WTC11 (cell line): Measurements from ENCODE around the gene CEBPE. TPM values are rescaled to one million over a fixed set of nuclear protein-coding genes. Genes with fewer than 3 reads are reported as not detected.

Experiments
- ATAC-seq: fragments of 200-7000 bp; cut with Tn5 transposase; 2 replicates; pipeline ENCODE4 v1.10.0; 2021; ENCODE audit warnings: mild to moderate bottlenecking, moderate library complexity
- CTCF ChIA-PET: fragments of 300-600 bp; sonication (Branson Sonifier 250); formaldehyde crosslinking; loops from one replicate; lab custom pipeline; 2021; ENCODE audit warnings: antibody characterized with exemption; lab: Charles Lee
- POLR2A ChIA-PET: fragments of 350-600 bp; sonication (Branson Sonifier 250); formaldehyde crosslinking; loops from one replicate; lab custom pipeline; 2021; ENCODE audit warnings: antibody characterized with exemption; lab: Charles Lee
- DNase-seq: peaks from one replicate; pipeline ENCODE4 v3.0.0; 2021; ENCODE audit warnings: low spot score
- H3K27ac Mint-ChIP-seq: 2 replicates; pipeline ENCODE4 v1.8.0; 2021; ENCODE audit warnings: mixed read lengths
- H3K27me3 Mint-ChIP-seq: 2 replicates; pipeline ENCODE4 v1.8.0; 2021; ENCODE audit warnings: low read depth, mild to moderate bottlenecking, moderate library complexity, mixed read lengths
- H3K36me3 Mint-ChIP-seq: 2 replicates; pipeline ENCODE4 v1.8.0; 2021; ENCODE audit warnings: mixed read lengths
- H3K4me1 Mint-ChIP-seq: 2 replicates; pipeline ENCODE4 v1.8.0; 2022; ENCODE audit warnings: mixed read lengths
- H3K4me3 Mint-ChIP-seq: 2 replicates; pipeline ENCODE4 v1.8.0; 2021; ENCODE audit warnings: mild to moderate bottlenecking, moderate library complexity, mixed read lengths
- H3K9me3 Mint-ChIP-seq: 2 replicates; pipeline ENCODE4 v1.8.0; 2021; ENCODE audit warnings: mixed read lengths
- GRHL2 ChIP-seq: fragments of 250-450 bp; sonication (Bioruptor Pico); IDR thresholded peaks from 2 replicates; pipeline ENCODE4 v1.8.0; 2022; ENCODE audit warnings: mild to moderate bottlenecking, moderate library complexity; ENCODE audit not compliant: insufficient replicate concordance, severe bottlenecking
- GTF2I ChIP-seq: fragments of 250-450 bp; sonication (Bioruptor Pico); conservative IDR thresholded peaks from 2 replicates; pipeline ENCODE4 v1.4.0; 2021; ENCODE audit warnings: mild to moderate bottlenecking
- MYBL2 ChIP-seq: sonication (generic); formaldehyde crosslinking; IDR thresholded peaks from 2 replicates; pipeline ENCODE4 v1.8.1; 2023; ENCODE audit warnings: mild to moderate bottlenecking, moderate library complexity, missing genetic modification reagents
- NFE2L1 ChIP-seq: sonication (generic); formaldehyde crosslinking; IDR thresholded peaks from 2 replicates; pipeline ENCODE4 v1.8.1; 2023; ENCODE audit warnings: missing genetic modification reagents
- NR1H2 ChIP-seq: sonication (generic); formaldehyde crosslinking; IDR thresholded peaks from 2 replicates; pipeline ENCODE4 v1.9.0; 2021; ENCODE audit warnings: mild to moderate bottlenecking, moderate library complexity, missing genetic modification reagents
- NR2C2 ChIP-seq: sonication (generic); formaldehyde crosslinking; IDR thresholded peaks from 2 replicates; pipeline ENCODE4 v1.8.0; 2022; ENCODE audit warnings: mild to moderate bottlenecking, missing genetic modification reagents
- NR3C1 ChIP-seq: sonication (generic); formaldehyde crosslinking; conservative IDR thresholded peaks from 2 replicates; pipeline ENCODE4 v1.8.1; 2023; ENCODE audit warnings: low read depth, mild to moderate bottlenecking, missing genetic modification reagents
- RELA ChIP-seq: sonication (generic); formaldehyde crosslinking; IDR thresholded peaks from 2 replicates; pipeline ENCODE4 v1.8.1; 2022; ENCODE audit warnings: missing genetic modification reagents, mild to moderate bottlenecking, borderline replicate concordance
- TCF7 ChIP-seq: sonication (generic); formaldehyde crosslinking; IDR thresholded peaks from 2 replicates; pipeline ENCODE4 v1.8.0; 2022; ENCODE audit warnings: mild to moderate bottlenecking, low read depth, missing genetic modification reagents, moderate library complexity
- TEAD4 ChIP-seq: sonication (generic); formaldehyde crosslinking; IDR thresholded peaks from 2 replicates; pipeline ENCODE4 v1.8.0; 2022; ENCODE audit warnings: mild to moderate bottlenecking, missing genetic modification reagents
- ZNF138 ChIP-seq: sonication (generic); formaldehyde crosslinking; conservative IDR thresholded peaks from 2 replicates; pipeline ENCODE4 v1.8.1; 2022; ENCODE audit warnings: mild to moderate bottlenecking, moderate library complexity, missing genetic modification reagents
- ZNF416 ChIP-seq: fragments of 250-450 bp; sonication (Bioruptor Pico); IDR thresholded peaks from 2 replicates; pipeline ENCODE4 v1.9.0; 2021; ENCODE audit warnings: mild to moderate bottlenecking, inconsistent platforms
- ZNF671 ChIP-seq: fragments of 250-450 bp; sonication (Bioruptor Pico); IDR thresholded peaks from 2 replicates; pipeline ENCODE4 v1.8.0; 2021; ENCODE audit warnings: mild to moderate bottlenecking
- total RNA-seq: library from RNA; stranded (reverse); gene quantifications from 3 replicates; pipeline ENCODE4 v1.2.3, GENCODE V29; 2021
- TF ChIP-seq, protein P1 (sequence below): sonication (generic); formaldehyde crosslinking; IDR thresholded peaks from 2 replicates; pipeline ENCODE4 v1.8.0; 2022; ENCODE audit warnings: missing genetic modification reagents
- TF ChIP-seq, protein P2 (sequence below): sonication (generic); formaldehyde crosslinking; IDR thresholded peaks from 2 replicates; pipeline ENCODE4 v1.8.0; 2023; ENCODE audit warnings: missing genetic modification reagents, mild to moderate bottlenecking, borderline replicate concordance
- TF ChIP-seq, protein P3 (sequence below): sonication (generic); formaldehyde crosslinking; IDR thresholded peaks from 2 replicates; pipeline ENCODE4 v1.8.1; 2022; ENCODE audit warnings: mild to moderate bottlenecking, missing genetic modification reagents, moderate library complexity, borderline replicate concordance
- TF ChIP-seq, protein P4 (sequence below): fragments of 200-600 bp; IDR thresholded peaks from 2 replicates; pipeline ENCODE4 v1.8.0; 2022; ENCODE audit warnings: antibody characterized with exemption
- TF ChIP-seq, protein P5 (sequence below): sonication (generic); formaldehyde crosslinking; IDR thresholded peaks from 2 replicates; pipeline ENCODE4 v1.8.1; 2022; ENCODE audit warnings: missing genetic modification reagents, borderline replicate concordance
- TF ChIP-seq, protein P6 (sequence below): sonication (generic); formaldehyde crosslinking; IDR thresholded peaks from 2 replicates; pipeline ENCODE4 v1.8.0; 2022; ENCODE audit warnings: mild to moderate bottlenecking, missing genetic modification reagents
- TF ChIP-seq, protein P7 (sequence below): fragments of 250-450 bp; sonication (Bioruptor Pico); IDR thresholded peaks from 2 replicates; pipeline ENCODE4 v2.1.2; 2022; ENCODE audit warnings: mild to moderate bottlenecking, moderate library complexity

CEBPE gene
- total RNA-seq, 1 experiment from 2014 or later, result not detected

DNA sequence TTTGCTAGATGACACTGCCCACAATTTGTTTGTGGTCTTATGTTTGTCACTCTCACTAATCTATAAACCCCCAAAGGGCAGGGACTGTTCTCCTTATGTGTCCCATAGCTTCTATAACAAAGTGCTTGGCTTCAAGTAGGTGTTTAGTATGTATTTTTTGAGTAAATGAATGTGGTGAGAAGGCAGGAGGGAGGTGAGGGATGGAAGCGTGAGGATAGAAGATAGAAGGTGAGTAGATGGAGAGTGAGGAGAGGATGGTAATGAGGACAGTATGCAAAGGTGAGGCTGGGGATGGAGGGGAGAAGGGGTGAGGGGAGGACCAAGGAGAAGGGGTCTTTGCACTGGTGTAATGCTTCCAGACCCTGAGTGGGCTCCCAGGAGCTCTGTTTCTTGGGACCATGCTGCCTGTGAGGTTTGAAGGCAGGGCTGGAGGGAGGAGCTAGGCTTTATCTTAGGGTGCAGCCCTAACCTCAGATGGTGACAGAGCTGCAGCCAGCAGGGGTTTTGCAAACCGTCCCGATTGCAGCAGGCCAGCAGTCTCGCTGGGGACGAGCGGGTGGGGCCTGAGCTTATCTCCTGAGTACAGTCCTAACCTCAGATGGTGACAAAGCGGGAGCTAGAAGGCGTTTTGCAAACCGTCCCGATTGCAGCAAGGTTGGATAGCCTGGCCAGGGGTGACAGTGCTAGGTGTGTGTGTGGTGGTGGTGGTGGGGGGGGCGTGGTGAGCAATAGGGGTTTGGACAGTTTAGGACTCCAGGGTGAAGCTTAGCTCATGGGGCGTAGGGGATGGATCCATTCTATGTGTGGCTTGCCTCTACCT, 6.5 kb downstream of the CEBPE start:
- ChIA-PET CTCF (interaction anchor here (0.8 to 5.1 kb wide), 13 partner anchors 8 to 209 kb away, joined by 3 to 43 read pairs (median 4); partner anchors contain the start of genes ACIN1, C14orf119, CIROP and PABPN1), POLR2A (interaction anchor here (0.7 to 2.6 kb wide), 2 partner anchors 18 to 235 kb away, joined by 3 to 7 read pairs; partner anchors contain the start of genes ACIN1 and C14orf119)
- Mint-ChIP-seq H3K27ac (no peak overlapping the region), H3K4me1 (peaks cover 20% of the 10 kb centered on the region), H3K4me3 (0 out of 2 replicates have a peak overlapping the region, but pooled peaks have one; percentile 14), H3K36me3 (peaks cover 4% of the 10 kb centered on the region; the same call in 1 of the 2 replicates), H3K9me3 (no peaks in the 10 kb centered on the region), H3K27me3 (peaks cover 24% of the 10 kb centered on the region)
- no peak for DNase-seq
- TF ChIP-seq, protein P1, sequence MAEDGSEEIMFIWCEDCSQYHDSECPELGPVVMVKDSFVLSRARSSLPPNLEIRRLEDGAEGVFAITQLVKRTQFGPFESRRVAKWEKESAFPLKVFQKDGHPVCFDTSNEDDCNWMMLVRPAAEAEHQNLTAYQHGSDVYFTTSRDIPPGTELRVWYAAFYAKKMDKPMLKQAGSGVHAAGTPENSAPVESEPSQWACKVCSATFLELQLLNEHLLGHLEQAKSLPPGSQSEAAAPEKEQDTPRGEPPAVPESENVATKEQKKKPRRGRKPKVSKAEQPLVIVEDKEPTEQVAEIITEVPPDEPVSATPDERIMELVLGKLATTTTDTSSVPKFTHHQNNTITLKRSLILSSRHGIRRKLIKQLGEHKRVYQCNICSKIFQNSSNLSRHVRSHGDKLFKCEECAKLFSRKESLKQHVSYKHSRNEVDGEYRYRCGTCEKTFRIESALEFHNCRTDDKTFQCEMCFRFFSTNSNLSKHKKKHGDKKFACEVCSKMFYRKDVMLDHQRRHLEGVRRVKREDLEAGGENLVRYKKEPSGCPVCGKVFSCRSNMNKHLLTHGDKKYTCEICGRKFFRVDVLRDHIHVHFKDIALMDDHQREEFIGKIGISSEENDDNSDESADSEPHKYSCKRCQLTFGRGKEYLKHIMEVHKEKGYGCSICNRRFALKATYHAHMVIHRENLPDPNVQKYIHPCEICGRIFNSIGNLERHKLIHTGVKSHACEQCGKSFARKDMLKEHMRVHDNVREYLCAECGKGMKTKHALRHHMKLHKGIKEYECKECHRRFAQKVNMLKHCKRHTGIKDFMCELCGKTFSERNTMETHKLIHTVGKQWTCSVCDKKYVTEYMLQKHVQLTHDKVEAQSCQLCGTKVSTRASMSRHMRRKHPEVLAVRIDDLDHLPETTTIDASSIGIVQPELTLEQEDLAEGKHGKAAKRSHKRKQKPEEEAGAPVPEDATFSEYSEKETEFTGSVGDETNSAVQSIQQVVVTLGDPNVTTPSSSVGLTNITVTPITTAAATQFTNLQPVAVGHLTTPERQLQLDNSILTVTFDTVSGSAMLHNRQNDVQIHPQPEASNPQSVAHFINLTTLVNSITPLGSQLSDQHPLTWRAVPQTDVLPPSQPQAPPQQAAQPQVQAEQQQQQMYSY (CRISPR knock-in tag), result no peak
- TF ChIP-seq NFE2L1 (CRISPR knock-in tag), result no peak
- no peak for TF ChIP-seq ZNF671 (CRISPR knock-in tag)
- TF ChIP-seq TEAD4 (CRISPR knock-in tag), result no peak
- no peak for TF ChIP-seq GTF2I
- no peak for TF ChIP-seq MYBL2 (CRISPR knock-in tag)
- TF ChIP-seq TCF7 (CRISPR knock-in tag), result no peak
- TF ChIP-seq ZNF138 (CRISPR knock-in tag), result no peak
- TF ChIP-seq, protein P2, sequence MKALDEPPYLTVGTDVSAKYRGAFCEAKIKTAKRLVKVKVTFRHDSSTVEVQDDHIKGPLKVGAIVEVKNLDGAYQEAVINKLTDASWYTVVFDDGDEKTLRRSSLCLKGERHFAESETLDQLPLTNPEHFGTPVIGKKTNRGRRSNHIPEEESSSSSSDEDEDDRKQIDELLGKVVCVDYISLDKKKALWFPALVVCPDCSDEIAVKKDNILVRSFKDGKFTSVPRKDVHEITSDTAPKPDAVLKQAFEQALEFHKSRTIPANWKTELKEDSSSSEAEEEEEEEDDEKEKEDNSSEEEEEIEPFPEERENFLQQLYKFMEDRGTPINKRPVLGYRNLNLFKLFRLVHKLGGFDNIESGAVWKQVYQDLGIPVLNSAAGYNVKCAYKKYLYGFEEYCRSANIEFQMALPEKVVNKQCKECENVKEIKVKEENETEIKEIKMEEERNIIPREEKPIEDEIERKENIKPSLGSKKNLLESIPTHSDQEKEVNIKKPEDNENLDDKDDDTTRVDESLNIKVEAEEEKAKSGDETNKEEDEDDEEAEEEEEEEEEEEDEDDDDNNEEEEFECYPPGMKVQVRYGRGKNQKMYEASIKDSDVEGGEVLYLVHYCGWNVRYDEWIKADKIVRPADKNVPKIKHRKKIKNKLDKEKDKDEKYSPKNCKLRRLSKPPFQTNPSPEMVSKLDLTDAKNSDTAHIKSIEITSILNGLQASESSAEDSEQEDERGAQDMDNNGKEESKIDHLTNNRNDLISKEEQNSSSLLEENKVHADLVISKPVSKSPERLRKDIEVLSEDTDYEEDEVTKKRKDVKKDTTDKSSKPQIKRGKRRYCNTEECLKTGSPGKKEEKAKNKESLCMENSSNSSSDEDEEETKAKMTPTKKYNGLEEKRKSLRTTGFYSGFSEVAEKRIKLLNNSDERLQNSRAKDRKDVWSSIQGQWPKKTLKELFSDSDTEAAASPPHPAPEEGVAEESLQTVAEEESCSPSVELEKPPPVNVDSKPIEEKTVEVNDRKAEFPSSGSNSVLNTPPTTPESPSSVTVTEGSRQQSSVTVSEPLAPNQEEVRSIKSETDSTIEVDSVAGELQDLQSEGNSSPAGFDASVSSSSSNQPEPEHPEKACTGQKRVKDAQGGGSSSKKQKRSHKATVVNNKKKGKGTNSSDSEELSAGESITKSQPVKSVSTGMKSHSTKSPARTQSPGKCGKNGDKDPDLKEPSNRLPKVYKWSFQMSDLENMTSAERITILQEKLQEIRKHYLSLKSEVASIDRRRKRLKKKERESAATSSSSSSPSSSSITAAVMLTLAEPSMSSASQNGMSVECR (CRISPR knock-in tag), result no peak
- TF ChIP-seq NR2C2, result no peak
- TF ChIP-seq, protein P3, sequence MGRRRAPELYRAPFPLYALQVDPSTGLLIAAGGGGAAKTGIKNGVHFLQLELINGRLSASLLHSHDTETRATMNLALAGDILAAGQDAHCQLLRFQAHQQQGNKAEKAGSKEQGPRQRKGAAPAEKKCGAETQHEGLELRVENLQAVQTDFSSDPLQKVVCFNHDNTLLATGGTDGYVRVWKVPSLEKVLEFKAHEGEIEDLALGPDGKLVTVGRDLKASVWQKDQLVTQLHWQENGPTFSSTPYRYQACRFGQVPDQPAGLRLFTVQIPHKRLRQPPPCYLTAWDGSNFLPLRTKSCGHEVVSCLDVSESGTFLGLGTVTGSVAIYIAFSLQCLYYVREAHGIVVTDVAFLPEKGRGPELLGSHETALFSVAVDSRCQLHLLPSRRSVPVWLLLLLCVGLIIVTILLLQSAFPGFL, result no peak
- TF ChIP-seq, protein P4, sequence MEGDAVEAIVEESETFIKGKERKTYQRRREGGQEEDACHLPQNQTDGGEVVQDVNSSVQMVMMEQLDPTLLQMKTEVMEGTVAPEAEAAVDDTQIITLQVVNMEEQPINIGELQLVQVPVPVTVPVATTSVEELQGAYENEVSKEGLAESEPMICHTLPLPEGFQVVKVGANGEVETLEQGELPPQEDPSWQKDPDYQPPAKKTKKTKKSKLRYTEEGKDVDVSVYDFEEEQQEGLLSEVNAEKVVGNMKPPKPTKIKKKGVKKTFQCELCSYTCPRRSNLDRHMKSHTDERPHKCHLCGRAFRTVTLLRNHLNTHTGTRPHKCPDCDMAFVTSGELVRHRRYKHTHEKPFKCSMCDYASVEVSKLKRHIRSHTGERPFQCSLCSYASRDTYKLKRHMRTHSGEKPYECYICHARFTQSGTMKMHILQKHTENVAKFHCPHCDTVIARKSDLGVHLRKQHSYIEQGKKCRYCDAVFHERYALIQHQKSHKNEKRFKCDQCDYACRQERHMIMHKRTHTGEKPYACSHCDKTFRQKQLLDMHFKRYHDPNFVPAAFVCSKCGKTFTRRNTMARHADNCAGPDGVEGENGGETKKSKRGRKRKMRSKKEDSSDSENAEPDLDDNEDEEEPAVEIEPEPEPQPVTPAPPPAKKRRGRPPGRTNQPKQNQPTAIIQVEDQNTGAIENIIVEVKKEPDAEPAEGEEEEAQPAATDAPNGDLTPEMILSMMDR, result no peak
- TF ChIP-seq, protein P5, sequence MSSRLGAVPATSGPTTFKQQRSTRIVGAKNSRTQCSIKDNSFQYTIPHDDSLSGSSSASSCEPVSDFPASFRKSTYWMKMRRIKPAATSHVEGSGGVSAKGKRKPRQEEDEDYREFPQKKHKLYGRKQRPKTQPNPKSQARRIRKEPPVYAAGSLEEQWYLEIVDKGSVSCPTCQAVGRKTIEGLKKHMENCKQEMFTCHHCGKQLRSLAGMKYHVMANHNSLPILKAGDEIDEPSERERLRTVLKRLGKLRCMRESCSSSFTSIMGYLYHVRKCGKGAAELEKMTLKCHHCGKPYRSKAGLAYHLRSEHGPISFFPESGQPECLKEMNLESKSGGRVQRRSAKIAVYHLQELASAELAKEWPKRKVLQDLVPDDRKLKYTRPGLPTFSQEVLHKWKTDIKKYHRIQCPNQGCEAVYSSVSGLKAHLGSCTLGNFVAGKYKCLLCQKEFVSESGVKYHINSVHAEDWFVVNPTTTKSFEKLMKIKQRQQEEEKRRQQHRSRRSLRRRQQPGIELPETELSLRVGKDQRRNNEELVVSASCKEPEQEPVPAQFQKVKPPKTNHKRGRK (CRISPR knock-in tag), result no peak
- no peak for TF ChIP-seq RELA (CRISPR knock-in tag)
- no peak for TF ChIP-seq NR1H2 (CRISPR knock-in tag)
- TF ChIP-seq GRHL2 (CRISPR knock-in tag), result no peak
- no peak for TF ChIP-seq NR3C1 (CRISPR knock-in tag)
- TF ChIP-seq ZNF416 (CRISPR knock-in tag), result no peak
- TF ChIP-seq, protein P6, sequence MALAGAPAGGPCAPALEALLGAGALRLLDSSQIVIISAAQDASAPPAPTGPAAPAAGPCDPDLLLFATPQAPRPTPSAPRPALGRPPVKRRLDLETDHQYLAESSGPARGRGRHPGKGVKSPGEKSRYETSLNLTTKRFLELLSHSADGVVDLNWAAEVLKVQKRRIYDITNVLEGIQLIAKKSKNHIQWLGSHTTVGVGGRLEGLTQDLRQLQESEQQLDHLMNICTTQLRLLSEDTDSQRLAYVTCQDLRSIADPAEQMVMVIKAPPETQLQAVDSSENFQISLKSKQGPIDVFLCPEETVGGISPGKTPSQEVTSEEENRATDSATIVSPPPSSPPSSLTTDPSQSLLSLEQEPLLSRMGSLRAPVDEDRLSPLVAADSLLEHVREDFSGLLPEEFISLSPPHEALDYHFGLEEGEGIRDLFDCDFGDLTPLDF (CRISPR knock-in tag), result no peak
- TF ChIP-seq, protein P7, sequence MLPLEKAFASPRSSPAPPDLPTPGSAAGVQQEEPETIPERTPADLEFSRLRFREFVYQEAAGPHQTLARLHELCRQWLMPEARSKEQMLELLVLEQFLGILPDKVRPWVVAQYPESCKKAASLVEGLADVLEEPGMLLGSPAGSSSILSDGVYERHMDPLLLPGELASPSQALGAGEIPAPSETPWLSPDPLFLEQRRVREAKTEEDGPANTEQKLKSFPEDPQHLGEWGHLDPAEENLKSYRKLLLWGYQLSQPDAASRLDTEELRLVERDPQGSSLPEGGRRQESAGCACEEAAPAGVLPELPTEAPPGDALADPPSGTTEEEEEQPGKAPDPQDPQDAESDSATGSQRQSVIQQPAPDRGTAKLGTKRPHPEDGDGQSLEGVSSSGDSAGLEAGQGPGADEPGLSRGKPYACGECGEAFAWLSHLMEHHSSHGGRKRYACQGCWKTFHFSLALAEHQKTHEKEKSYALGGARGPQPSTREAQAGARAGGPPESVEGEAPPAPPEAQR, result no peak
- ATAC-seq, result no peak
